HG03378 (cell line): ENCODE data around the gene KRT33A.
"Not testable (repeated sequence)": the region's sequence is repeated elsewhere in the genome, so short reads cannot be mapped to it uniquely, and the experiment has no call there.

Source experiments
- ATAC-seq: cut with Tn5 transposase; IDR thresholded peaks from one replicate; pipeline ENCODE4 v1.9.1; 2021; ENCODE audit warnings: mild to moderate bottlenecking, moderate library complexity; ENCODE audit not compliant: unreplicated experiment

KRT33A gene

GRCh38 chr17:41366070-41366469 lies 15.4 kb upstream of the KRT33A start:
- ATAC-seq = no peak

DNA sequence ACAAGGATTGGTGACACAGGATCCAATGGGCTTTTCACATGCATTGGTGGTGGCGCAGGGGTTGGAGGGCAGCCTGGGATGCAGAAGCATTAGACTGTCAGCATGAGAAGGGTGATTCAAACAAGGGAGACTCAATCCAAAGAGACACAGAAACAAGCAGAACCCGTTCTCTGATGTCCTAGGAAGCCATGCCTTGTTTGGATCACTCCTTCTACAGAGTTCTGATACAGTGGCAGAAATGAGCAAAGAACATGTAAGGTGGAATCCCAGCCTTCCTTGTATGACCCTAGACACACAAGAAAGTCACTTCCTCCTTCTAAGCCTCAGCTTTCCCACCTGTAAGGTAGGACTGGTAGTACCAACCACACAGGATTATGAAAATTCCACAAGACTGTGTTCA lies 13.3 kb upstream of the KRT33A start:
- no peak for ATAC-seq

- ATAC-seq = no peak
Measured at GRCh38 chr17:41360296-41360995, 9.8 kb upstream of the KRT33A start.

DNA sequence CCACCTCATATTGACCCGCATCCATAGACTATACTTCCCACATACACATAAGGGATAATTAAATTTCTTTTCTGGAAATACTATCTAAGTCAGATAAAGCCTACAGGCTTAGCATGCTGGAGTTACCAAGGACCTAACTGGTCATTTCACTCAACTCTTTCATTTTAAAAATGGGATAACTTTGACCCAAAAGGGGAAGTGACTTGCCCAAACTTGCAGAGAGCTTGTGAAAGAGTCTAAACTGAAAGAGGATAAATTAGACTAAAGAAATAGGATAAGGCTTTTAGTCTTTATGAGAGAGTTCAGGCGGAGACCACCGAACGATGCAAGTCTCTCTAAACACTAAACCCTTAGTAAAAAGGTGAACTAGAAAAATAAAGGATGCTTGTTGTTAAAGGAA lies 3.9 kb upstream of the KRT33A start:
- ATAC-seq = no peak

DNA sequence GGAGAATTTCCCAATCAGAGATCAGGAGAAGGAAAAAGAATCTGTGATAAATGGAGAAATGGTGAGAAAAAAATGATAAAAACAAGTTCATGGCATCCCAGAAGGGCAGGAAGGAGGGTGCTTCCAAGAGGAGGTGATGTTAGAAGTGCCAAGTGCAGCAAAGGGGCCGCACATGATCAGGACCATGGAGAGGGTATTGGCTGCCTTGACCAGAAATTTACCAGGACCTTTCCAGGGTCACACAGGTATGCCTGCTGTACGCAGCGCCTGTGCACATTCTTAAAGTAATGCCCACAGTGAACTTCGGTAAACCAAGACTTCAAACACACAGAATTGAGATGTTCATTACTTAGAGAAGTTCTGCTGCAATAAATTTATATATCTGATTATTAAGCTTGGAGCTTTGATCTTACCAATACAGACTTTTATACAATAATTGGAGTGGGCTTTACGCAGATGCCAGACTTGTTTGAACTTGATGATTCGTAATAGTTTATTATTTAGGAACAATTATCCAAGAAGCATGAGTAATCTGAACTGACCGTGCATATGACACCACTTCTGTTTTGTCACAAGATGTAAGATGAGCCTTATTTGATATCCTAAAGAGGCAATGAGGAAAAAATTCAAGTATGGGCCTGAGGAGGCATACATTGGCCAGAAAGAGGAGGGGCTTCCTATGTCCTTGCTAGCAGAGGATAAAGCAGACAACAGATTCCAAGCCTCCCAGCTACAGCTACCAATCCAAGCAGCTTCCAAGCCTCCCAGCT lies 2.2 kb upstream of the KRT33A start:
- no peak for ATAC-seq

DNA sequence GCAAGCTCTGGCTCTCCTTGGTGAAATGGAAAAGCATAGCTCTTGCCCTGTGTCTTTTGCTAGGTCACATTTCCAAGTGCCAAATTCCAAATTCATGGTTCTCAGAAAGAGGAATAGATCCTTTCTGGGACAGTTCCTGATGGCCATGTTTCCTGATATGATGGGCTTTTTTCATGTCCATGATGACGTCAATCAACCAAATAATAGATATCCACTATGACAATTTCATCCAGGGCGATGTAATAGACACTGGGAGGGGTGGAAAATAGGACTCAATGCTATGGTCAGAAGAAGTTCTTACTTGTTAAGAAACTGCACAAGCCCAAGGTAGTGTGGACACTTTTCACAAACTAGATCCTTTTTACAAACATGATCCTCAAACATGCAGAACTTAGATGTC lies 549 bp upstream of the KRT33A start:
- ATAC-seq = no peak

GRCh38 chr17:41347869-41348760 lies 2.5 kb downstream of the KRT33A start:
- no peak for ATAC-seq

DNA sequence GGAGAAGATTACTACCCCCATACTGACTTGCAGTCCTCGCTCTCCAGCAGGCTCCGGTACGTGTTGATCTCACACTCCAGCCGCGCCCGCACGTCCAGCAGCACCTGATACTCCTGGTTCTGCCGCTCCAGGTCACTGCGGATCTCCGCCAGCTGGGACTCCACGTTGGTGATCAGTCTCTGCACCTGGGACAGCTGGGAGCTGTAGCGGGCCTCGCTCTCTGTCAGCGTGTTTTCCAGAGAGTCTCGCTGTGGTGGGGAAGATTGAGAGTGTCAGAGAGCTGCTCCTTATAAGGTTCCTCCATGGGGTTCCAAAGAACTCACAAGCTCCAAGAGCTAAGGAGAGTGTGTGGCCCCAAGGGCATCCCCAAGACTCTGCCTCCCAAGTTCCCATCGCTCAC lies 4.2 kb downstream of the KRT33A start:
- not testable (repeated sequence) for ATAC-seq

- no peak for ATAC-seq
Measured at GRCh38 chr17:41345992-41346391, 4.6 kb downstream of the KRT33A start.

- no peak for ATAC-seq
Measured at GRCh38 chr17:41343029-41343428, 7.6 kb downstream of the KRT33A start.

DNA sequence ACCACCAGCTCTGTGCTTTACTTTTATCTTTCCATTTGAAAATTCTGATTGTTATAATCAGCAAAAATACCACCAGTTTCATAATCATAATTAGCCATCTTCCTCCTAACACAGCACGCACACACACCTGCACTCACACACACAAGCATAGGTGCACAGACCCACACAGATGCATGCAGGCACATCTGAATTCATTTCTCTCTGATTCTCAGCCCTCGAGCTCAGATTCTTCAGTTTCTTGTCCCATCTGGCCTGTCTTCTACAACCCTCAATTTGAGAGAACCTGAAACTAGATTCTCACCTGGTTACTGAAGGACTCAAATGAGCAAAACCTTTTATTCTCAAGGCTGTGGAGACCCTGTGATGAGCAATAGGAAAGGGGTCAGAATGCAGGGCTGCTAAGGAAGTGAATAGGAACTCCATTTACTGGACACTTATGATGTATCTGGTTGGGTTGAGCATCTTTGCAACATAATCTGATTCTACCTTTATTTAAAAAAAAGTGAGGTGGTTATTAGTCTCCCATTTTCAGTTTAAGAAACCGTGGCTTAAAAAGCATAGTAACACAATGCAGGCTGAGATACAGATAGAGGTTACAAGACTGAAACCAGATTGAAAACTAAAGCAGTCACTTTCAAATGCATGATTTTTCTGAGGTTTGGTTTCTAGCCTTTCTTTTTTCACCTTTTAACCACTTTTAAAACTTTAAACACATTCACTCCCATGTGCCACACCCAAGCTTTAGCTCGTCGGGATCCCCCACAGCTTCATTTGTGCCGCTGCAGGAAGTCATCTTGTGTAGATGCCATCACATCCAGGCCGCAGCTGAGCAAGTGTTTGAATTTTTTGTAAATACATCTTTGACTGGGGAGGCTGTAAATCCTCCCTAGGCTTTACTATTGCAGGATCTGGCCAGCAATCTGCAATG lies 9.4 kb downstream of the KRT33A start:
- ATAC-seq = no peak

GRCh38 chr17:41340494-41340893 lies 10.1 kb downstream of the KRT33A start:
- ATAC-seq = no peak

- ATAC-seq = no peak
Measured at GRCh38 chr17:41339571-41340172, 11.0 kb downstream of the KRT33A start.

GRCh38 chr17:41338961-41339485 lies 11.6 kb downstream of the KRT33A start:
- ATAC-seq = peak; percentile 49

DNA sequence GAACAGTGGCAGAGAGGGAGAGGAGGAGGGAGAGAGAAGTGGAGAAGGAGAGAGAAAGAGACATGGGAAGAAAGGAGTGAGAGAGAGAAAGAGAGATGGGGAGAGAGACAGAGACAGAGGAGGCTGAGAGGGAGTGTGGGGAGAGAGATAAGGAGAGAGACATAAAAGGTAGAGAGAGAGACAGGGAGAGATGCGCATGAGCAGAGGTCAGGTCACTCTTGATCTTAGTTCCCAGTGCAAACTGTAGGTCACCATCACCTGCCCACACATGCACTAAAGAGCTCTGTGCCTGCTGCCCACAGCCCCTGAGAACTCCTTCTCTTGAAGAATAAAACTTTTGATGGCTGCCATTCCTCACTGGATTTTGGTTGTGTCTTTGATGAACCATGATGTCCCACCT lies 14.9 kb downstream of the KRT33A start:
- ATAC-seq = no peak

GRCh38 chr17:41334385-41335305 lies 16.0 kb downstream of the KRT33A start:
- no peak for ATAC-seq

GRCh38 chr17:41333836-41334235 lies 16.8 kb downstream of the KRT33A start:
- no peak for ATAC-seq

DNA sequence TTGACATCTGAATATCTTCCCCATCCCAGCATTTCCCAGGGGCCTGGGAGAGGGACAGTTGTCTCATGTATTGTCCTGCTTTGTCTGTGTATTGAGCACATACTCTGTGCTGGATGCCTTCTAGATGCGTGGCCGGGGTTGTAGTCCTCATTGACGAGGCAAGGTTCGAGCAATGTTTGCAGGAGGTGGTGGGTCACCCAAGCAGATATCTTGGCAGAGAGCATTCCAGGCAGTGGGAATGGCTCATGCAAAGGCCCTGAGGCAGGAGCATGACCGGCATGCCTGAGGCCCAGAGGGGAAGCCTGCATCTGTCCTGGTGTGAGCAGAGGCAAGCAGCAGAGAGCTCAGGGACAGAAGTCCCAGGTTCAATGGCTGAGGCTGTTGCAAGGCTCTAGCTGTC lies 17.5 kb downstream of the KRT33A start:
- no peak for ATAC-seq

- no peak for ATAC-seq
Measured at GRCh38 chr17:41332239-41332638, 18.4 kb downstream of the KRT33A start.
